Activated effector memory CD4-positive, alpha-beta T cell treated with Interleukin-2 at 50 U/mL for 16 hours (primary cell): ENCODE results near the gene MRGPRG.
"Not testable (repeated sequence)": the region's sequence is repeated elsewhere in the genome, so short reads cannot be mapped to it uniquely, and the experiment has no call there.

Experiments used
- DNase-seq: peaks from one replicate; pipeline ENCODE4 v3.0.0-alpha.2; 2020

MRGPRG gene

GRCh38 chr11:3170756-3171650 lies 47.6 kb downstream of the MRGPRG start:
- no peak for DNase-seq

DNA sequence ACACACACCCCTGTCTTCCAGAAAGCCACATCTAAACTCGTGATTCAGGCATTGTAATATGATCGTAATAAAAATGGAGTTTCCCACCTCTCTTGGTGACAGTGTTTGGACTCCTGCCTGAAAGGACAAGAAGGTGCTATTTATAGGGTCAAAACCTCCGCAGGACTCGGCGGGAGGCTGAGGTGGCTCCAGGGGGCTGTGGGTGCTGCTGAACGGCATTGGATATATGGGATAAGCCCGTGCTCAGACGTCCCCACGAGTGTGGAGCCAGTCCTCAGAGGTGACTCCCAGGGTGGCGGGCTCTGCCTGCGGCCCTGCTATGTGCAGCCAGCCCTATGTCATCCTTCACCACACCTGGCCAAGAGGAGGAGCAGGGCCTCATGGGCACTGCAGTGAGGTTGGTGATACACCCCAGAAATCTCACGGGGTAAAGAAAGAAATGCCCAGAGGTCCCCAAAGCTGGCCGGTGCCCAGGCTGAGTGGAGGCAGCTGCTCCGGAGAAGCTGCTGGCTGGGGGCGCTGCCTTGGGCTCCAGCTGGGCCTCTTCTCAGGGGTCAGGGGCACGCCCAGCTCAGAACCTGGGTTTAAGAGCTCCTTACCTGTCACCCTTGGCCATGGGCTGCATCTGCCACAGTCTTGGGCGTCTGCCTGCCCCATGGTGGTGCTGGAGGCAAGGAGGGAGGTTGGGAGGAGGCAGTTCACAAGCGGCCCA lies 48.4 kb downstream of the MRGPRG start:
- no peak for DNase-seq

- DNase-seq, result no peak
Measured at GRCh38 chr11:3169255-3170043, 49.2 kb downstream of the MRGPRG start.

DNA sequence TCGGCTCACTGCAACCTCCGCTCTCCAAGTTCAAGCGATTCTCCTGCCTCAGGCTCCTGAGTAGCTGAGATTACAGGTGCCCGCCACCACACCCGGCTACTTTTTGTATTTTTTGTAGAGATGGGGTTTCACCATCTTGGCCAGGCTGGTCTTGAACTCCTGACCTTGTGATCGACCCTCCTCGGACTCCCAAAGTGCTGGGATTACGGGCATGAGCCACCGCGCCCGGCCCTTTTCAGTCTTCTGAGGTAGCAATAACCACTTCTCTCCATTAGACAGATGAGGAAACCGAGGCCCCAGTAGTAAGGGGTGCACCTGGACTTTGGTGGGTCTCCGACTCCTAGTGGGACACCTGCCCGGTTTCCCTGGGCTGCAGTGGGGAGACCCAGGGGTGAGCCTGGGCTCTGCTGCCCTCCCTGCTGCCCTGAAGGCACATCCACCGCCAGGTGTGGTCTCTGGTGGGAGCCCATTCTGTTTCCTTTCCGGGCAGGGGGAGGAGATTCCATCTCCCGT lies 49.8 kb downstream of the MRGPRG start:
- DNase-seq, result not testable (repeated sequence)
